ENCODE results near the gene SSR4. TPM values are rescaled to one million over a fixed set of nuclear protein-coding genes. Genes with fewer than 3 reads are reported as not detected.
"Not testable (repeated sequence)": the region's sequence is repeated elsewhere in the genome, so short reads cannot be mapped to it uniquely, and the experiment has no call there.

SSR4 gene
- total and polyA plus RNA-seq, 2 experiments from 2014 or later, result 124 to 374 TPM

- Histone ChIP-seq H3K36me3 (no peaks in the 10 kb centered on the region), H3K27ac (no peak overlapping the region), H3K4me3 (no peak overlapping the region), H3K4me1 (ENCODE audit: low read depth) (no peaks in the 10 kb centered on the region), H3K27me3 (no peaks in the 10 kb centered on the region), H3K9me3 (ENCODE audit: low read depth) (no peaks in the 10 kb centered on the region)
- peak in 1 of 2 donors; percentile 6 for DNase-seq (ENCODE audit: low read depth in 1 of 2, low spot score in 1 of 2)
- TF ChIP-seq CTCF (IDR thresholded peaks at IDR 0.05; ENCODE audit: low read depth, low read length), result no peak
Observed at GRCh38 chrX:153816831-153817690, 22.6 kb downstream of the SSR4 start.

- DNase-seq (ENCODE audit: low read depth in 1 of 2, low spot score in 1 of 2), result not testable (repeated sequence)
Observed at GRCh38 chrX:153818064-153818463, 23.6 kb downstream of the SSR4 start.

DNA sequence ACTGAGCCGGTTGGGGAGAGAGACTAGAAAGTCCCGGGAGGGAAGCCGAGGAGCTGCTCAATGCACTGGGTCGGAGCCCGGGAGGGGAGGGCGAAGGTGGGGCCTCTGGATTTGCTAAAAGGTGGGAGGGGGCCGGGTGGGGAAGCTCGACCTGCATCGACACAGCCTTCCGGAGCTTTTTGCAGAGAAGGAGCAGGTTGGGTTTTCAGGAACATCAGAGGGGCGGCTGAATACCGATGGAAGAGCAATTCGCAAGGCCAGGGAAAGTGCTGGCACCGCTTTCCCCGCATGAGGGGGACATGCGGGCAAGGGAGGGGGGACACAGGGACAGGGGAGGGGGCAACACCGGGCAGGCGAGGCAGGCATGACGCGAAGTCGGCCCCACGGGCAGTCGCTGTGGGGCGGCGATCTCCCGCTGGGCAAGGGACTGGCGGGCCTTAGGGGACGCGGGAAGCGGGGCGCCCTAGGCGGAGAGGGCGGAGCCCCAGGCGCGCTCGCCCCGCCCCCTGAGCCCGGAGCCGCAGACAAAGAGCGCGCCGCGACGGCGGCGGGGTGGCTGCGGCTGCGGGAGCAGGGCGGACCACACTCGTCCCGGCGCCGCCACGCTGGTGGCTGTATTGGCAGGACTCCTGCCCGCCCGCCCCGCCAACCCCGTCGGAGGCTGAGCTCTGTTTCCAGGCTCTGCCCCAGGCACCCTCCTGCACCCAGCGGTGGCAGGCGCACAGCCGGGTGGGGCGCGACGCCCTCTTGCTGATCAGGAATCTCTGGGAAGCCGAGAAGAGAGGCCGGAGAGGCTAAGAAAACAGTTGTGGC, 24.3 kb downstream of the SSR4 start:
- no peak overlapping the region for H3K27ac ChIP-seq
- TF ChIP-seq CTCF (IDR thresholded peaks at IDR 0.05; ENCODE audit: low read depth, low read length), result no peak

More at GRCh38 chrX:153818064-153818463, 23.6 kb downstream of the SSR4 start:
- H3K4me1 ChIP-seq (ENCODE audit: low read depth); H3K27ac ChIP-seq; H3K9me3 ChIP-seq (ENCODE audit: low read depth); H3K27me3 ChIP-seq; H3K4me3 ChIP-seq; H3K36me3 ChIP-seq: not testable (repeated sequence)

DNA sequence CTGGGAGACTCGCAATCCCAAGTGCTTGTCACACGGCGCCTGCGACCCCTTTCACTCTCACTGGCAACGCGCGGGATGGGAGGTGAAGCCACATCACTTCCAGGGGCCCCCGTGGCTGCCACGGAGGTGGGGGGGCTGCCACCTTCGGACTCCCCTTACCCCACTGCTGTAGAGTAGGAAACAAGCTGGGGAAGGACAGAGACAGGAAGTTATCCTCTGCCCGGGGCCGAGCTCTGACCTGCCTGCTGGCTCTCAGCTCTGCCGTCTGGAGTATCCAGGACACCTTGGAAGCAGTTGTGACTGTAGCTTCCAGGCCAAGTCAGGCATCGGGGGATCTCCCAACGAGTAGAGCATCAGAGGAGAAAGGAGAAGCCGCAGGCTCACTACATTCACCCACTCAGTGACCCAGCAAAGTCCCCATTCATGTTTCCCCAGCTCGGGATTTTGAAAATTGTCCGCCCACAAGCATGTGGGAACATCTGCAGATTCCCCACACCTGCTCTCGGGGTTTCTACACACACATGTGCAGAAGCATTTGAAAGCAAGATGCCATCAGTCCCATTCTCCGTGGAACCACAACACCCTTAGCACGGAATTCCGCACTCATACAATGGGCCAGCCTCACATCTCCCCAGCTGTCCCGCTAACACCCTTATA, 25.0 kb downstream of the SSR4 start:
- no peak overlapping the region for H3K27ac ChIP-seq
- no peaks in the 10 kb centered on the region for H3K27me3 ChIP-seq
- no peaks in the 10 kb centered on the region for H3K9me3 ChIP-seq (ENCODE audit: low read depth)
- no peaks in the 10 kb centered on the region for H3K36me3 ChIP-seq
- peak overlapping the region; percentile 25 for H3K4me3 ChIP-seq
- no peaks in the 10 kb centered on the region for H3K4me1 ChIP-seq (ENCODE audit: low read depth)
- DNase-seq (ENCODE audit: low read depth in 1 of 2, low spot score in 1 of 2), result no peak
- TF ChIP-seq CTCF (IDR thresholded peaks at IDR 0.05; ENCODE audit: low read depth, low read length), result no peak

More for the DNA sequence above, 24.3 kb downstream of the SSR4 start:
- H3K9me3 ChIP-seq (ENCODE audit: low read depth), result no peaks in the 10 kb centered on the region
- peak; percentile 12 to 70 for DNase-seq (ENCODE audit: low read depth in 1 of 2, low spot score in 1 of 2)
- H3K36me3 ChIP-seq, result no peaks in the 10 kb centered on the region
- H3K4me3 ChIP-seq, result peak overlapping the region; percentile 25
- no peaks in the 10 kb centered on the region for H3K27me3 ChIP-seq
- no peaks in the 10 kb centered on the region for H3K4me1 ChIP-seq (ENCODE audit: low read depth)

- Histone ChIP-seq H3K36me3 (no peaks in the 10 kb centered on the region), H3K4me1 (ENCODE audit: low read depth) (no peaks in the 10 kb centered on the region), H3K27ac (no peak overlapping the region), H3K9me3 (ENCODE audit: low read depth) (no peaks in the 10 kb centered on the region), H3K27me3 (no peaks in the 10 kb centered on the region), H3K4me3 (no peak overlapping the region)
- no peak for DNase-seq (ENCODE audit: low read depth in 1 of 2, low spot score in 1 of 2)
- no peak for TF ChIP-seq CTCF (IDR thresholded peaks at IDR 0.05; ENCODE audit: low read depth, low read length)
Observed at GRCh38 chrX:153820601-153821000, 26.1 kb downstream of the SSR4 start.

Data from cardiac muscle cell (in vitro differentiated cells and primary cell).